RWPE1 (cell line): ENCODE results near the gene NEK2.

Experiments
- CTCF ChIA-PET: fragments of 350-600 bp; sonication (Branson Sonifier 250); formaldehyde crosslinking; extraction: SDS; loops from one replicate; lab custom pipeline; 2021; lab: Yijun Ruan, JAX
- POLR2A ChIA-PET: fragments of 400-600 bp; formaldehyde crosslinking; extraction: SDS; loops from one replicate; lab custom pipeline; 2020; ENCODE audit warnings: antibody characterized with exemption; ENCODE audit not compliant: low non-redundant PET; lab: Yijun Ruan, JAX
- DNase-seq: peaks from one replicate; pipeline ENCODE4 v3.0.0; 2012; ENCODE audit warnings: low spot score
- H3K27ac ChIP-seq: fragments of 450-650 bp; 2 replicates; pipeline ENCODE4 v1.5.1; 2017
- TF ChIP-seq, protein P1 (sequence below): fragments of 450-650 bp; conservative IDR thresholded peaks from 2 replicates; pipeline ENCODE4 v1.5.1; 2017; ENCODE audit warnings: low read depth, mild to moderate bottlenecking

NEK2 gene

GRCh38 chr1:211621447-211622198 lies 53.8 kb downstream of the NEK2 start:
- ChIA-PET CTCF (no interaction called here), POLR2A (no interaction called here)
- DNase-seq, result no peak
- TF ChIP-seq, protein P1, sequence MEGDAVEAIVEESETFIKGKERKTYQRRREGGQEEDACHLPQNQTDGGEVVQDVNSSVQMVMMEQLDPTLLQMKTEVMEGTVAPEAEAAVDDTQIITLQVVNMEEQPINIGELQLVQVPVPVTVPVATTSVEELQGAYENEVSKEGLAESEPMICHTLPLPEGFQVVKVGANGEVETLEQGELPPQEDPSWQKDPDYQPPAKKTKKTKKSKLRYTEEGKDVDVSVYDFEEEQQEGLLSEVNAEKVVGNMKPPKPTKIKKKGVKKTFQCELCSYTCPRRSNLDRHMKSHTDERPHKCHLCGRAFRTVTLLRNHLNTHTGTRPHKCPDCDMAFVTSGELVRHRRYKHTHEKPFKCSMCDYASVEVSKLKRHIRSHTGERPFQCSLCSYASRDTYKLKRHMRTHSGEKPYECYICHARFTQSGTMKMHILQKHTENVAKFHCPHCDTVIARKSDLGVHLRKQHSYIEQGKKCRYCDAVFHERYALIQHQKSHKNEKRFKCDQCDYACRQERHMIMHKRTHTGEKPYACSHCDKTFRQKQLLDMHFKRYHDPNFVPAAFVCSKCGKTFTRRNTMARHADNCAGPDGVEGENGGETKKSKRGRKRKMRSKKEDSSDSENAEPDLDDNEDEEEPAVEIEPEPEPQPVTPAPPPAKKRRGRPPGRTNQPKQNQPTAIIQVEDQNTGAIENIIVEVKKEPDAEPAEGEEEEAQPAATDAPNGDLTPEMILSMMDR, result no peak
- H3K27ac ChIP-seq, result no peak overlapping the region

GRCh38 chr1:211620097-211620496 lies 55.3 kb downstream of the NEK2 start:
- TF ChIP-seq, protein P1, result no peak
- no peak overlapping the region for H3K27ac ChIP-seq
- POLR2A ChIA-PET, result no interaction called here
- DNase-seq, result no peak
- CTCF ChIA-PET, result no interaction called here

DNA sequence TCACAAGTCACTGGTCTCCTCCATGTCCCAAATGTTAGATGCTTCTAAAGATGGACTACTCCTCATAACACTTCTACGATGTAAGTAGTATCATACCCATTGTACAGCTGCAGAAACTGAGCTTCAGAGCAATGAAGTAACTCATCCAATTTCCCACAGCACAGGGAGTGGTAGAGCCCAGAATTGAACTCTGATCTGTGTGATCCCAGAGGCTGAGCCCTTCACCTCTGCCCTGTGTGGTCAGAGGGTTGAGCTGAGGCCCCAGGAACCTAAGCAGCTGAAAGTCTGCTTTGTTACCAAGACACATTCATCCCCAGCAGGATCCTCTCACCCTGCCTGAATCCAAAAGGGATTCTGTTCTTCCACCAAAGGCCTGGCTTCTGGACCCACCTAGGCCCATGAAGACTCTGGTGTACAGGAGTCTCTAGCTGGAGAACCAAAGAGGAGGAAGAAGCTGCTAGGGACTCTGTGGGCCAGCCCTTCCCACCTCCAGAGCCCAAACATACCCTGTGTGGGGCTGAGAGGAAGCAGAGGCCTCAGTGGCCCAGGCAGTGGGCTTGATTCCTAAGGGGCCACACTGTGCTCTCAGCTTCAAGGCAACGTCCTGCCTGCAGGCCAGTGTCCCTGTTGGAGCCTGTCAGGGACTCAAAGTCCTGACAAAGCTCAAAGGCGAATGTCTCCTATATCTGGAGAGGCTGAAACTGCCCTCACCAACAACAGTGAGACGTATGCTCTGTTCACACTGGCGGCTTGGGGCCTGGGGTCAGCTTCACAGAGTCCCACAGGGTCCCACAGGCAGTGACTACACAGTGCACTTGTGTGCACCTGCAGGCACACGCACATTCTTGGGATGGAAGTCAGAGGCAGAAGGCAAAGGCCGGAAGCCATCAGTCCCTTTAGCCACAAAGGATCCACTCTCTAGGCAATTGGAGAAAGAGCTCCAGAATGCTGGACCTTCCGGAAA lies 56.1 kb downstream of the NEK2 start:
- TF ChIP-seq, protein P1, result no peak
- CTCF ChIA-PET, result no interaction called here
- H3K27ac ChIP-seq, result 0 out of 2 replicates have a peak overlapping the region, but pooled peaks have one; percentile 4
- no peak for DNase-seq
- POLR2A ChIA-PET, result no interaction called here

GRCh38 chr1:211616965-211617297 lies 58.5 kb downstream of the NEK2 start:
- H3K27ac ChIP-seq, result no peak overlapping the region
- POLR2A ChIA-PET, result no interaction called here
- CTCF ChIA-PET, result no interaction called here

DNA sequence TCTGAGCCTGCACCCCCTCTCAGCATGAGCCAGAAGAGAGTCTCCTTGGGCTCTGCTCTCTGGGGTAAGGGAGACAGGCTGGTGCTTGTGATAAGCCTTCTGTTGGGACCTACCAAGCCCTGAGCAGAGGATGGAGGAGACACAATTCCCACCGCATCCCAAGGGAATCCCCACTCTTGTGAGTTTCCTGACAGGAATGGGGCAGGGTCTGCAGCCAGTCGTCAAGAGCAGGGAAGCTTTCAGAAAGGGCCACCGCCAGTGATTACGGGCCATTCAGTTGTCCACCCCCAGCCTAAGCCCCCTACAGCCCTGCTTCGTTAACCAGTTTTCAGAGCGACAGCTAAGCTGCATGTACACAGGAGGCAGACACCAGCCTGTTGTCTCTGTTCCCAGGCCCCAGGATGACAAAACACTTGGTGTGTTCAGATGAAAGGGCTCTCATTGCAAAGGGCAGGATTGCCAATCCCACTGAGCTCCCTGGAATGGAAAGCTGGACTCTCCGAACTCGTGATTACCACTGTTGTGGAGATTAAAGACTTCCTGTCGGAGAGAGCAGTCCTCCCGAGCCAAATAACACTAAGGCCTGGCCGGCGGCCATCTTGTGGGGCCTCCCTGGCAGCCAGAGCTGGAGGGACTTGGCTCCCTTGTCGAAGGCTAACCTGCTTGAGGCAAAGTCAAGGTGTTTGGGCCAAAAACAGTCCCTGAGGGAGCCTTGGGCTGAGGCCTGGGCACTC lies 59.0 kb downstream of the NEK2 start:
- no peak overlapping the region for H3K27ac ChIP-seq
- TF ChIP-seq, protein P1, result no peak
- ChIA-PET POLR2A (no interaction called here), CTCF (no interaction called here)
- no peak for DNase-seq

More at GRCh38 chr1:211616965-211617297, 58.5 kb downstream of the NEK2 start:
- no peak for DNase-seq
- TF ChIP-seq, protein P1, result no peak

DNA sequence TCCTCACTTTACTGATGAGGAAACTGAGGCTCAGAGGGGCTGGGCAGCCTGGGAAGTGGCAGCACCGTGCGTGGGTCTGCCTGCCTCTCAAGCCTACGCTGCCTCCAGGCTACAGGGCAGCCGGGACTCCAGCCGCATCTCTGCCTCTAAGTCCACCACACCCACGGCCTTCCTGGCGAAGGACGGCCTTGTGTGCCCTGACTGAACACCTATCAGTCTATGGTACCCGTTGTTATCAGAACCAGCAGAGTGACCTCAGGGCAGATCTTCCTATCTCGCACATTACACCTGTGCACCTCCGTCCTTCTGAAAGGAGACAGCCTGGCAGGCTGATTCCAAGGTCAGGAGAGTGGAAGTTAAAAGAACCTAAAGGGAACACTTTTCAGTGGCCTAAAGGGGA lies 60.8 kb downstream of the NEK2 start:
- peak overlapping the region; percentile 79 for H3K27ac ChIP-seq
- POLR2A ChIA-PET, result no interaction called here
- no peak for DNase-seq
- CTCF ChIA-PET, result no interaction called here
- TF ChIP-seq, protein P1, result no peak
